Activated effector memory CD4-positive, alpha-beta T cell treated with anti-CD3 and anti-CD28 coated beads, Interleukin-2, amount 50 U/mL, for 16 hours (primary cell): ENCODE data around the gene EPRS1.
"Not testable (repeated sequence)": the region's sequence is repeated elsewhere in the genome, so short reads cannot be mapped to it uniquely, and the experiment has no call there.

Source experiments
- DNase-seq: peaks from one replicate; pipeline ENCODE4 v3.0.0-alpha.2; 2020

EPRS1 gene

GRCh38 chr1:220046052-220046930 is at the start of gene EPRS1:
Gene EPRS1, minus strand, starts transcription at chr1:220046505. Its CDS starts 117 bp downstream, at chr1:220046388.
- DNase-seq, result peak; percentile 98

- DNase-seq, result peak; percentile 97
Observed at GRCh38 chr1:220094016-220094911, 48.0 kb upstream of the EPRS1 start, which contains the start of gene IARS2. Gene IARS2, plus strand, starts transcription at chr1:220094132. Its CDS starts 85 bp downstream, at chr1:220094217.

GRCh38 chr1:220093361-220094015 is 47.2 kb upstream of the EPRS1 start:
- DNase-seq, result no peak

GRCh38 chr1:220092694-220093093 is 46.4 kb upstream of the EPRS1 start:
- DNase-seq, result no peak

GRCh38 chr1:220089650-220090556 is 43.6 kb upstream of the EPRS1 start, which contains the start of gene BPNT1:
Gene BPNT1, minus strand, starts transcription at chr1:220089788. Its CDS starts 9,942 bp downstream, at chr1:220079846.
- peak; percentile 99 for DNase-seq

GRCh38 chr1:220086261-220086686 is 40.0 kb upstream of the EPRS1 start:
- not testable (repeated sequence) for DNase-seq

GRCh38 chr1:220084460-220084859 is 38.2 kb upstream of the EPRS1 start:
- no peak for DNase-seq

GRCh38 chr1:220077887-220078286 is 31.6 kb upstream of the EPRS1 start:
- no peak for DNase-seq

GRCh38 chr1:220076861-220077762 is 30.8 kb upstream of the EPRS1 start:
- DNase-seq, result no peak

GRCh38 chr1:220067269-220068204 is 21.2 kb upstream of the EPRS1 start:
- DNase-seq, result no peak

GRCh38 chr1:220062629-220063028 is 16.3 kb upstream of the EPRS1 start:
- no peak for DNase-seq

GRCh38 chr1:220060876-220061275 is 14.6 kb upstream of the EPRS1 start:
- DNase-seq, result no peak

- DNase-seq, result no peak
Observed at GRCh38 chr1:220056374-220056773, 10.1 kb upstream of the EPRS1 start.

- DNase-seq, result peak; percentile 68
Observed at GRCh38 chr1:220045356-220046051, 801 bp downstream of the EPRS1 start.

- DNase-seq, result no peak
Observed at GRCh38 chr1:220044678-220045355, 1.5 kb downstream of the EPRS1 start.

- DNase-seq, result no peak
Observed at GRCh38 chr1:220043646-220044045, 2.7 kb downstream of the EPRS1 start.

- DNase-seq, result no peak
Observed at GRCh38 chr1:220040028-220040596, 6.2 kb downstream of the EPRS1 start.

- DNase-seq, result no peak
Observed at GRCh38 chr1:220038640-220039039, 7.7 kb downstream of the EPRS1 start.
